K562 (cell line): ENCODE data around the gene HES5. TPM values are rescaled to one million over a fixed set of nuclear protein-coding genes. Genes with fewer than 3 reads are reported as not detected.

ENCODE experiments used
- BCOR ChIP-seq: fragments of 450-650 bp; IDR thresholded peaks from 2 replicates; pipeline ENCODE4 v1.6.1; 2016
- CXXC5 ChIP-seq: fragments of 250-450 bp; sonication (Bioruptor Pico); IDR thresholded peaks from 2 replicates; pipeline ENCODE4 v1.8.0; 2022; ENCODE audit warnings: inconsistent platforms, mild to moderate bottlenecking, moderate library complexity
- GTF3C2 ChIP-seq: IDR thresholded peaks from 3 replicates; pipeline ENCODE4 v1.6.1; 2011; ENCODE audit warnings: borderline replicate concordance, mild to moderate bottlenecking, moderate library complexity; ENCODE audit not compliant: insufficient read length; ENCODE audit errors: extremely low read depth
- HMG20A ChIP-seq: fragments of 450-650 bp; formaldehyde crosslinking; conservative IDR thresholded peaks from 2 replicates; pipeline ENCODE4 v1.4.0; 2020; ENCODE audit warnings: mild to moderate bottlenecking, mixed read lengths
- ID3 ChIP-seq, 2 experiments: fragments of 250-450 bp in 1 of 2; fragments of 450-650 bp in 1 of 2; sonication (Bioruptor Pico) in 1 of 2; IDR thresholded peaks; 2 replicates each; pipeline versions ENCODE4 v1.6.1 to v1.8.0; 2016 to 2021; ENCODE audit warnings: mild to moderate bottlenecking in 2 of 2, moderate library complexity in 2 of 2, missing compliant biosample characterization in 1 of 2, missing genetic modification characterization in 1 of 2
- KLF10 ChIP-seq: fragments of 250-450 bp; sonication (Bioruptor Pico); IDR thresholded peaks from 2 replicates; pipeline ENCODE4 v1.6.1; 2021; ENCODE audit warnings: matching md5 sums
- NEUROD1 ChIP-seq: fragments of 150-350 bp; IDR thresholded peaks from 2 replicates; pipeline ENCODE4 v1.6.1; 2014; ENCODE audit warnings: borderline replicate concordance, low read length, low read depth; ENCODE audit not compliant: partially characterized antibody
- NR1H2 ChIP-seq: sonication (generic); formaldehyde crosslinking; IDR thresholded peaks from 2 replicates; pipeline ENCODE4 v1.4.0; 2020; ENCODE audit warnings: mild to moderate bottlenecking, missing genetic modification reagents
- POLR3A ChIP-seq: IDR thresholded peaks from 2 replicates; pipeline ENCODE4 v1.6.1; 2011; ENCODE audit warnings: borderline replicate concordance, mild to moderate bottlenecking, moderate library complexity; ENCODE audit not compliant: insufficient read length, insufficient read depth; ENCODE audit errors: extremely low read depth
- PTBP1 ChIP-seq: fragments of 200-400 bp; formaldehyde crosslinking; IDR thresholded peaks from 2 replicates; pipeline ENCODE4 v1.6.1; 2017; ENCODE audit warnings: low read depth, low read length
- SMARCB1 ChIP-seq: IDR thresholded peaks from 2 replicates; pipeline ENCODE4 v1.6.1; 2011; ENCODE audit warnings: improper control_type of control experiment, low read depth; ENCODE audit not compliant: insufficient read length
- SREBF2 ChIP-seq: sonication (generic); formaldehyde crosslinking; IDR thresholded peaks from 2 replicates; pipeline ENCODE4 v1.4.0; 2020; ENCODE audit warnings: mild to moderate bottlenecking, missing genetic modification reagents
- ZNF274 ChIP-seq: IDR thresholded peaks from 2 replicates; pipeline ENCODE4 v1.6.1; 2011; ENCODE audit warnings: low read depth, mild to moderate bottlenecking, low read length, moderate library complexity, borderline replicate concordance
- ZNF3 ChIP-seq: fragments of 250-450 bp; sonication (Bioruptor Pico); IDR thresholded peaks from 2 replicates; pipeline ENCODE4 v1.5.0; 2021; ENCODE audit warnings: mild to moderate bottlenecking, moderate library complexity
- ZNF431 ChIP-seq: sonication (generic); formaldehyde crosslinking; IDR thresholded peaks from 2 replicates; pipeline ENCODE4 v1.8.0; 2022; ENCODE audit warnings: mild to moderate bottlenecking, missing genetic modification reagents
- ZNF445 ChIP-seq: fragments of 250-450 bp; sonication (Bioruptor Pico); IDR thresholded peaks from 2 replicates; pipeline ENCODE4 v1.4.0; 2020; ENCODE audit warnings: low read depth, mild to moderate bottlenecking, moderate library complexity
- ZNF76 ChIP-seq: fragments of 250-450 bp; sonication (Bioruptor Pico); IDR thresholded peaks from 2 replicates; pipeline ENCODE4 v1.4.0; 2020; ENCODE audit warnings: mild to moderate bottlenecking, moderate library complexity, borderline replicate concordance
- ZNF780A ChIP-seq: fragments of 250-450 bp; sonication (Bioruptor Pico); IDR thresholded peaks from 2 replicates; pipeline ENCODE4 v1.5.0; 2021; ENCODE audit warnings: mild to moderate bottlenecking
- polyA plus RNA-seq, 8 experiments: library from polyadenylated mRNA; depleted of rRNA in 4 of 8; stranded (reverse) in 5 of 8; unstranded in 3 of 8; fragments of >200 nt; fragmentation: Nextera tagmentation in 2 of 8; fragmentation: Illumina TruSeq in 1 of 8; extraction: Ambion mirVana in 2 of 8; extraction: Trizol in 1 of 8; gene quantifications; 2 replicates each; pipeline versions ENCODE4 v1.2.1 to v1.2.3, GENCODE V29; 2011 to 2014; ENCODE audit warnings: inconsistent platforms in 1 of 8, missing spikeins in 1 of 8
- total RNA-seq, 7 experiments: library from RNA; depleted of rRNA in 6 of 7; stranded (reverse); fragments of >200 nt in 6 of 7; fragmentation: Illumina TruSeq in 2 of 7; extraction: Trizol in 2 of 7; gene quantifications; 2 replicates each; pipeline versions ENCODE4 v1.2.1 to v1.2.3, GENCODE V29; 2011 to 2021; ENCODE audit warnings: low replicate concordance in 1 of 7

Gene HES5
- total and polyA plus RNA-seq, 9 of the 15 experiments (the other 6 are each of a cell fraction or from before 2014, with no cell fraction given) = not detected

GRCh38 chr1:2545754-2546514 is 15.9 kb upstream of the HES5 start (continued):
- TF ChIP-seq SREBF2 (CRISPR knock-in tag) (no peak), ZNF3 (CRISPR knock-in tag) (no peak), BCOR (no peak), ID3 (CRISPR knock-in tag; IDR thresholded peaks at IDR 0.05) (no peak), ID3 (tag; IDR thresholded peaks at IDR 0.05) (no peak), KLF10 (no peak), SMARCB1 (no peak), HMG20A (CRISPR knock-in tag) (no peak), ZNF76 (CRISPR knock-in tag) (no peak), POLR3A (no peak), CXXC5 (CRISPR knock-in tag) (peak; percentile 88), ZNF431 (no peak), NR1H2 (CRISPR knock-in tag) (peak; percentile 92; the same call in 1 of the 2 replicates), ZNF780A (CRISPR knock-in tag) (no peak), GTF3C2 (peak; percentile 63), ZNF445 (CRISPR knock-in tag) (no peak), PTBP1 (no peak), ZNF274 (no peak), NEUROD1 (no peak)
